Thoracic aorta (tissue), 2 donors: ENCODE results near the gene PRMT3. TPM values are rescaled to one million over a fixed set of nuclear protein-coding genes. Genes with fewer than 3 reads are reported as not detected.
"Not testable (repeated sequence)": the region's sequence is repeated elsewhere in the genome, so short reads cannot be mapped to it uniquely, and the experiment has no call there.

Experiments used
- ATAC-seq: fragments of 150-250 bp; one replicate; pipeline ENCODE4 v1.8.0; 2017; ENCODE audit warnings: low read depth; ENCODE audit not compliant: insufficient number of reproducible peaks, low FRiP score
- DNase-seq: peaks from one replicate; pipeline ENCODE4 v3.0.0-alpha.2; 2020; ENCODE audit warnings: low spot score
- H3K27ac ChIP-seq, 2 donors: fragments of 200-600 bp; sonication (generic); 1 replicate in 1 of 2; 2 replicates in 1 of 2; pipeline ENCODE4 v1.5.1; 2016; ENCODE audit warnings: mild to moderate bottlenecking in 2 of 2, moderate library complexity in 2 of 2
- H3K27me3 ChIP-seq: fragments of 200-600 bp; sonication (generic); replicated peaks from 2 replicates; pipeline ENCODE4 v1.6.0; 2016; ENCODE audit warnings: mild to moderate bottlenecking; ENCODE audit not compliant: insufficient read depth
- H3K36me3 ChIP-seq: fragments of 200-600 bp; sonication (generic); one replicate; pipeline ENCODE4 v1.5.1; 2016
- H3K4me1 ChIP-seq, 2 donors: fragments of 200-600 bp; sonication (generic); 1 replicate in 1 of 2; 2 replicates in 1 of 2; pipeline versions ENCODE4 v1.5.1 to v1.6.0; 2016; ENCODE audit warnings: low read depth in 2 of 2, mild to moderate bottlenecking in 1 of 2; ENCODE audit not compliant: control insufficient read depth in 1 of 2
- H3K4me3 ChIP-seq: fragments of 200-600 bp; sonication (generic); 2 replicates; pipeline ENCODE4 v1.5.1; 2016; ENCODE audit warnings: mild to moderate bottlenecking
- H3K9me3 ChIP-seq: fragments of 200-600 bp; sonication (generic); 2 replicates; pipeline ENCODE4 v1.5.1; 2016
- CTCF ChIP-seq: fragments of 200-600 bp; sonication (generic); IDR thresholded peaks from one replicate; pipeline ENCODE4 v1.5.1; 2019; ENCODE audit warnings: antibody characterized with exemption
- total RNA-seq, 2 donors: library from RNA; depleted of rRNA; stranded (reverse); fragments of >200 nt; gene quantifications; one replicate each; pipeline versions ENCODE4 v1.1.0 to v1.2.3, GENCODE V29; 2016

The PRMT3 gene
- total RNA-seq, 2 donors from 2014 or later, result 7.9 to 21.0 TPM

- H3K4me1 ChIP-seq, result no peaks in the 10 kb centered on the region
These were observed 80.1 kb downstream of the PRMT3 start for GRCh38 chr11:20467487-20468185.

GRCh38 chr11:20470348-20470747 is 82.8 kb downstream of the PRMT3 start:
- no peaks in the 10 kb centered on the region for H3K4me1 ChIP-seq
- H3K36me3 ChIP-seq, result peaks cover 4% of the 10 kb centered on the region
- no peak for DNase-seq
- H3K27ac ChIP-seq, result no peak overlapping the region
- no peaks in the 10 kb centered on the region for H3K27me3 ChIP-seq
- H3K9me3 ChIP-seq, result no peaks in the 10 kb centered on the region
- H3K4me3 ChIP-seq, result no peak overlapping the region
- no peak for ATAC-seq
- TF ChIP-seq CTCF, result no peak

More at GRCh38 chr11:20467487-20468185, 80.1 kb downstream of the PRMT3 start:
- no peak for TF ChIP-seq CTCF
- Histone ChIP-seq H3K4me3 (no peak overlapping the region), H3K9me3 (no peaks in the 10 kb centered on the region), H3K27ac (no peak overlapping the region), H3K36me3 (peaks cover 4% of the 10 kb centered on the region), H3K27me3 (no peaks in the 10 kb centered on the region)
- no peak for ATAC-seq
- no peak for DNase-seq

- H3K36me3 ChIP-seq, DNase-seq, H3K9me3 ChIP-seq, H3K27me3 ChIP-seq, H3K4me1 ChIP-seq, ATAC-seq, H3K4me3 ChIP-seq, H3K27ac ChIP-seq: not testable (repeated sequence)
These were observed 84.4 kb downstream of the PRMT3 start for GRCh38 chr11:20471929-20472328.

GRCh38 chr11:20474176-20474881 is 86.8 kb downstream of the PRMT3 start:
- ATAC-seq, result no peak
- Histone ChIP-seq H3K27me3 (no peaks in the 10 kb centered on the region), H3K4me3 (no peak overlapping the region), H3K9me3 (no peaks in the 10 kb centered on the region), H3K36me3 (peaks cover 4% of the 10 kb centered on the region), H3K27ac (no peak overlapping the region), H3K4me1 (no peaks in the 10 kb centered on the region)
- TF ChIP-seq CTCF, result no peak
- no peak for DNase-seq

GRCh38 chr11:20474882-20475517 is 87.5 kb downstream of the PRMT3 start:
- Histone ChIP-seq H3K36me3 (peaks cover 4% of the 10 kb centered on the region), H3K9me3 (no peaks in the 10 kb centered on the region), H3K27ac (no peak overlapping the region), H3K4me3 (no peak overlapping the region), H3K27me3 (no peaks in the 10 kb centered on the region), H3K4me1 (no peaks in the 10 kb centered on the region)
- DNase-seq (no peak), ATAC-seq (no peak)
- no peak for TF ChIP-seq CTCF
